Esophagus squamous epithelium (tissue), 4 donors: ENCODE data around the gene WNK2.

ENCODE experiments used
- CTCF ChIP-seq, 6 experiments: fragments of 450-650 bp in 4 of 6; fragments of 200-600 bp in 2 of 6; sonication (generic) in 2 of 6; IDR thresholded peaks; one replicate each; pipeline ENCODE4 v1.5.1; 2016 to 2019; ENCODE audit warnings: antibody characterized with exemption in 6 of 6, mild to moderate bottlenecking in 4 of 6, moderate library complexity in 4 of 6
- POLR2A ChIP-seq, 4 donors: fragments of 450-650 bp; IDR thresholded peaks; one replicate each; pipeline ENCODE4 v1.6.1; 2017; ENCODE audit warnings: antibody characterized with exemption in 4 of 4, mild to moderate bottlenecking in 4 of 4, moderate library complexity in 3 of 4

GRCh38 chr9:93258818-93259489 is 75.0 kb downstream of the WNK2 start:
- TF ChIP-seq CTCF (IDR thresholded peaks at IDR 0.05) (no peak), POLR2A (IDR thresholded peaks at IDR 0.05) (no peak)
